OCI-LY7 (cell line): Measurements from ENCODE around the gene IL6. TPM values are rescaled to one million over a fixed set of nuclear protein-coding genes. Genes with fewer than 3 reads are reported as not detected.
A peak's percentile ranks its signal among the peaks of the same experiment; 100 is the strongest.

Experiments
- BruUV-seq: library from RNA; stranded (reverse); fragments of 400-500 nt; replicated peaks from 2 replicates; lab custom pipeline; 2021; lab: Mats Ljungman, UMichigan
- CTCF ChIA-PET: fragments of 300-600 bp; sonication (Branson Sonifier 250); formaldehyde crosslinking; loops from one replicate; lab custom pipeline; 2022; ENCODE audit warnings: antibody characterized with exemption; ENCODE audit not compliant: unreplicated experiment; lab: Charles Lee
- POLR2A ChIA-PET: fragments of 300-600 bp; sonication (Branson Sonifier 250); formaldehyde crosslinking; loops from one replicate; lab custom pipeline; 2022; ENCODE audit warnings: antibody characterized with exemption; lab: Charles Lee
- DNase-seq: peaks from one replicate; pipeline ENCODE4 v3.0.0-alpha.2; 2015; ENCODE audit warnings: low spot score
- H2AFZ ChIP-seq: fragments of 200-600 bp; sonication (generic), shearing (Covaris generic); 2 replicates; pipeline ENCODE4 v1.6.1; 2014; ENCODE audit warnings: mild to moderate bottlenecking, antibody characterized with exemption, low read length, moderate library complexity
- H3K27ac ChIP-seq: fragments of 200-600 bp; sonication (generic); 2 replicates; pipeline ENCODE4 v1.5.1; 2014; ENCODE audit warnings: mixed run types, low read depth, mild to moderate bottlenecking, moderate library complexity, low read length, inconsistent platforms; ENCODE audit not compliant: poor library complexity, severe bottlenecking
- H3K36me3 ChIP-seq: fragments of 200-600 bp; sonication (generic); 2 replicates; pipeline ENCODE4 v1.6.1; 2014; ENCODE audit warnings: mild to moderate bottlenecking, antibody characterized with exemption, low read length, moderate library complexity, mixed read lengths; ENCODE audit not compliant: insufficient read depth
- H3K4me1 ChIP-seq: fragments of 200-600 bp; sonication (generic); 2 replicates; pipeline ENCODE4 v1.5.1; 2014; ENCODE audit warnings: mild to moderate bottlenecking, low read length; ENCODE audit not compliant: insufficient read depth, poor library complexity, severe bottlenecking
- H3K4me2 ChIP-seq: fragments of 200-600 bp; sonication (generic); 2 replicates; pipeline ENCODE4 v1.6.1; 2014; ENCODE audit warnings: mild to moderate bottlenecking, low read length
- H3K4me3 ChIP-seq: fragments of 200-600 bp; sonication (generic); 2 replicates; pipeline ENCODE4 v1.5.1; 2014; ENCODE audit warnings: mild to moderate bottlenecking, low read depth, low read length; ENCODE audit not compliant: poor library complexity, severe bottlenecking
- H3K79me2 ChIP-seq: fragments of 200-600 bp; sonication (generic); 2 replicates; pipeline ENCODE4 v1.6.1; 2016; ENCODE audit warnings: low read depth, mild to moderate bottlenecking, low read length, moderate library complexity, mixed read lengths; ENCODE audit not compliant: insufficient read depth
- H3K9me2 ChIP-seq: fragments of 200-600 bp; sonication (generic); 2 replicates; pipeline ENCODE4 v1.6.1; 2016; ENCODE audit warnings: mild to moderate bottlenecking, low read length, mixed read lengths; ENCODE audit not compliant: insufficient read depth
- H3K9me3 ChIP-seq: fragments of 200-600 bp; sonication (generic); 2 replicates; pipeline ENCODE4 v1.6.1; 2014; ENCODE audit warnings: mild to moderate bottlenecking, mixed run types, low read length, mixed read lengths
- H4K20me1 ChIP-seq: fragments of 200-600 bp; sonication (generic); 2 replicates; pipeline ENCODE4 v1.6.1; 2014; ENCODE audit warnings: mild to moderate bottlenecking, antibody characterized with exemption, low read length, moderate library complexity, mixed read lengths; ENCODE audit not compliant: insufficient read depth
- CTCF ChIP-seq: fragments of 200-600 bp; sonication (generic); conservative IDR thresholded peaks from 2 replicates; pipeline ENCODE4 v1.5.1; 2014; ENCODE audit warnings: mild to moderate bottlenecking, antibody characterized with exemption, low read length, moderate library complexity, mixed read lengths
- EZH2phosphoT487 ChIP-seq: fragments of 200-600 bp; sonication (generic); IDR thresholded peaks from 2 replicates; pipeline ENCODE4 v1.6.1; 2018; ENCODE audit warnings: low read depth, borderline replicate concordance, mild to moderate bottlenecking, mixed run types, antibody characterized with exemption, low read length, moderate library complexity, mixed read lengths
- intact Hi-C: fragments of 100-400 bp; cut with micrococcal nuclease; formaldehyde crosslinking; loops from one replicate; pipeline ENCODE4 v1.10.0; 2022; ENCODE audit not compliant: unreplicated experiment
- total RNA-seq, 2 experiments: library from RNA; depleted of rRNA in 1 of 2; stranded (reverse); fragments of >200 nt in 1 of 2; shearing (Covaris generic) in 1 of 2; gene quantifications; 2 replicates each; pipeline ENCODE4 v1.2.3, GENCODE V29; 2014 to 2022

The IL6 gene
- total RNA-seq, 2 experiments from 2014 or later = not detected

GRCh38 chr7:22730921-22731654 is 4.1 kb downstream of the IL6 start:
- no peaks in the 10 kb centered on the region for H3K79me2 ChIP-seq
- no peaks in the 10 kb centered on the region for H3K36me3 ChIP-seq
- no peaks in the 10 kb centered on the region for H3K9me2 ChIP-seq
- TF ChIP-seq EZH2phosphoT487 = no peak
- no peak for TF ChIP-seq CTCF
- no peak for DNase-seq
- no peaks in the 10 kb centered on the region for H3K4me1 ChIP-seq
- no peak overlapping the region for H3K4me3 ChIP-seq
- ChIA-PET CTCF (interaction anchor here (0.5 kb wide), 1 partner anchor 75 kb away, joined by 3 read pairs; no protein-coding TSS in a partner anchor), POLR2A (interaction anchor here (0.6 to 0.7 kb wide), 2 partner anchors 166 to 168 kb away, joined by 3 to 4 read pairs; no protein-coding TSS in a partner anchor)
- intact Hi-C loops = no loop called here
- BruUV-seq = no TSS peak
- peak overlapping the region; percentile 34; the same call in 1 of the 2 replicates for H3K4me2 ChIP-seq
- H3K27ac ChIP-seq = no peak overlapping the region
- H4K20me1 ChIP-seq = no peaks in the 10 kb centered on the region
- no peaks in the 10 kb centered on the region for H3K9me3 ChIP-seq
- H2AFZ ChIP-seq = no peak overlapping the region

- no peaks in the 10 kb centered on the region for H3K36me3 ChIP-seq
- intact Hi-C loops = no loop called here
- no peaks in the 10 kb centered on the region for H3K79me2 ChIP-seq
- H3K4me3 ChIP-seq = no peak overlapping the region
- no peaks in the 10 kb centered on the region for H3K9me2 ChIP-seq
- no peaks in the 10 kb centered on the region for H3K9me3 ChIP-seq
- POLR2A ChIA-PET = interaction anchor here (0.6 kb wide), 2 partner anchors 50 to 166 kb away, joined by 3 read pairs; no protein-coding TSS in a partner anchor
- CTCF ChIA-PET = no interaction called here
- no peak for TF ChIP-seq CTCF
- TF ChIP-seq EZH2phosphoT487 = no peak
- H3K4me2 ChIP-seq = no peak overlapping the region
- DNase-seq = no peak
- no TSS peak for BruUV-seq
- no peaks in the 10 kb centered on the region for H3K4me1 ChIP-seq
- no peak overlapping the region for H3K27ac ChIP-seq
- no peak overlapping the region for H2AFZ ChIP-seq
- no peaks in the 10 kb centered on the region for H4K20me1 ChIP-seq
Observed at GRCh38 chr7:22731766-22732165, 4.8 kb downstream of the IL6 start.

- Histone ChIP-seq H3K79me2 (no peaks in the 10 kb centered on the region), H4K20me1 (no peaks in the 10 kb centered on the region), H3K4me2 (no peak overlapping the region), H2AFZ (no peak overlapping the region), H3K9me2 (no peaks in the 10 kb centered on the region), H3K36me3 (no peaks in the 10 kb centered on the region), H3K4me1 (no peaks in the 10 kb centered on the region), H3K9me3 (no peaks in the 10 kb centered on the region), H3K27ac (no peak overlapping the region), H3K4me3 (no peak overlapping the region)
- DNase-seq = peak; percentile 12
- POLR2A ChIA-PET = interaction anchor here (0.6 kb wide), 1 partner anchor 400 kb away, joined by 4 read pairs; no protein-coding TSS in a partner anchor
- BruUV-seq = no TSS peak
- CTCF ChIA-PET = no interaction called here
- TF ChIP-seq EZH2phosphoT487 (no peak), CTCF (peak; percentile 62)
- intact Hi-C loops = no loop called here
Observed at GRCh38 chr7:22732556-22733126, 5.6 kb downstream of the IL6 start.
